GM18502 (cell line): ENCODE measurements around the gene OR5H1.
"Not testable (repeated sequence)": the region's sequence is repeated elsewhere in the genome, so short reads cannot be mapped to it uniquely, and the experiment has no call there.

Experiments
- ATAC-seq: cut with Tn5 transposase; IDR thresholded peaks from one replicate; pipeline ENCODE4 v1.9.1; 2021; ENCODE audit warnings: mild to moderate bottlenecking; ENCODE audit not compliant: unreplicated experiment, poor library complexity

The OR5H1 gene

GRCh38 chr3:98130421-98130820 is at the start of gene OR5H1:
Gene OR5H1, plus strand, starts transcription at chr3:98130721. Its CDS starts 1,977 bp downstream, at chr3:98132698.
- ATAC-seq, result no peak

GRCh38 chr3:98086873-98087272 is 43.6 kb upstream of the OR5H1 start, which contains the start of gene OR5AC2:
Gene OR5AC2, plus strand, starts transcription at chr3:98087173. Its CDS starts 0 bp downstream, at chr3:98087173.
- ATAC-seq, result no peak

GRCh38 chr3:98095882-98096281 is 34.6 kb upstream of the OR5H1 start:
- ATAC-seq, result no peak

GRCh38 chr3:98099848-98100247 is 30.7 kb upstream of the OR5H1 start:
- no peak for ATAC-seq

- no peak for ATAC-seq
Observed at GRCh38 chr3:98108162-98108561, 22.4 kb upstream of the OR5H1 start.

- no peak for ATAC-seq
Observed at GRCh38 chr3:98109807-98110549, 20.5 kb upstream of the OR5H1 start.

GRCh38 chr3:98110550-98110908 is 20.0 kb upstream of the OR5H1 start:
- ATAC-seq, result no peak

- ATAC-seq, result no peak
Observed at GRCh38 chr3:98114264-98114663, 16.3 kb upstream of the OR5H1 start.

GRCh38 chr3:98115717-98116116 is 14.8 kb upstream of the OR5H1 start:
- no peak for ATAC-seq

- ATAC-seq, result no peak
Observed at GRCh38 chr3:98136631-98137030, 6.1 kb downstream of the OR5H1 start.

GRCh38 chr3:98137826-98138557 is 7.5 kb downstream of the OR5H1 start:
- not testable (repeated sequence) for ATAC-seq

GRCh38 chr3:98140531-98140930 is 10.0 kb downstream of the OR5H1 start:
- ATAC-seq, result no peak

- ATAC-seq, result no peak
Observed at GRCh38 chr3:98147179-98147578, 16.7 kb downstream of the OR5H1 start, which contains the start of gene OR5H14. Gene OR5H14, plus strand, starts transcription at chr3:98147479. Its CDS starts 1,907 bp downstream, at chr3:98149386.

- ATAC-seq, result no peak
Observed at GRCh38 chr3:98148751-98149150, 18.2 kb downstream of the OR5H1 start.

GRCh38 chr3:98149456-98149855 is 18.9 kb downstream of the OR5H1 start:
- not testable (repeated sequence) for ATAC-seq

- ATAC-seq, result no peak
Observed at GRCh38 chr3:98151241-98151640, 20.7 kb downstream of the OR5H1 start.

- no peak for ATAC-seq
Observed at GRCh38 chr3:98166396-98166795, 35.9 kb downstream of the OR5H1 start, which contains the start of gene OR5H15. Gene OR5H15, plus strand, starts transcription at chr3:98166696. Its CDS starts 2,004 bp downstream, at chr3:98168700.

- ATAC-seq, result no peak
Observed at GRCh38 chr3:98171071-98171470, 40.5 kb downstream of the OR5H1 start.

GRCh38 chr3:98172621-98173020 is 42.1 kb downstream of the OR5H1 start:
- no peak for ATAC-seq

GRCh38 chr3:98180319-98180890 is 49.9 kb downstream of the OR5H1 start:
- no peak for ATAC-seq

GRCh38 chr3:98182196-98182595 is 51.7 kb downstream of the OR5H1 start:
- no peak for ATAC-seq
